Lower lobe of right lung (tissue), 2 donors: ENCODE measurements around the gene DYNLL2. TPM values are rescaled to one million over a fixed set of nuclear protein-coding genes. Genes with fewer than 3 reads are reported as not detected.
A peak's percentile ranks its signal among the peaks of the same experiment; 100 is the strongest.
"Not testable (repeated sequence)": the region's sequence is repeated elsewhere in the genome, so short reads cannot be mapped to it uniquely, and the experiment has no call there.

Source experiments
- ATAC-seq, 2 donors: fragments of 200-7000 bp; cut with Tn5 transposase; one replicate each; pipeline ENCODE4 v1.9.1; 2020 to 2022; ENCODE audit warnings: mild to moderate bottlenecking in 2 of 2, moderate library complexity in 2 of 2
- DNase-seq: peaks from one replicate; pipeline ENCODE4 v3.0.0-alpha.2; 2020
- H3K27ac ChIP-seq: fragments of 200-600 bp; one replicate; pipeline ENCODE4 v1.8.0; 2022
- H3K27me3 ChIP-seq: fragments of 200-600 bp; one replicate; pipeline ENCODE4 v1.8.0; 2022; ENCODE audit warnings: low read depth
- H3K36me3 ChIP-seq: fragments of 200-600 bp; one replicate; pipeline ENCODE4 v1.8.0; 2022; ENCODE audit warnings: mild to moderate bottlenecking
- H3K4me1 ChIP-seq: fragments of 200-600 bp; one replicate; pipeline ENCODE4 v1.8.0; 2022
- H3K4me3 ChIP-seq: fragments of 200-600 bp; one replicate; pipeline ENCODE4 v1.8.0; 2022; ENCODE audit warnings: mild to moderate bottlenecking
- H3K9me3 ChIP-seq: fragments of 200-600 bp; one replicate; pipeline ENCODE4 v1.8.0; 2022
- CTCF ChIP-seq: fragments of 200-600 bp; IDR thresholded peaks from one replicate; pipeline ENCODE4 v1.8.0; 2022; ENCODE audit warnings: antibody characterized with exemption, mild to moderate bottlenecking
- intact Hi-C: fragments of 100-400 bp; cut with DNase I; formaldehyde crosslinking; loops from one replicate; pipeline ENCODE4 v1.11.0; 2022
- long read RNA-seq: library from polyadenylated mRNA; unstranded; transcript quantifications from one replicate; pipeline ENCODE4 v2.0.0, GENCODE V29; 2021
- total RNA-seq: library from RNA; stranded (reverse); fragmentation: NEBNext Ultra II Directional; extraction: Animal tissue kit (Norgen Biotek cat#: 25700); gene quantifications from one replicate; pipeline ENCODE4 v1.2.1, GENCODE V29; 2021
- donor health status: DM: no; HTN: yes; CAD: no; lungs with severe emphysema.

Gene DYNLL2
- 33.8 TPM for total RNA-seq
- long read RNA-seq, full-length matches to known transcripts, result 1 of 23 reads
- long read RNA-seq, partial matches to known transcripts, result 2 of 23 reads
- long read RNA-seq, other reads (novel, unspliced or antisense), result 20 of 23 reads

GRCh38 chr17:58082870-58083490, at the start of gene DYNLL2:
TSS of gene DYNLL2 (plus strand) at chr17:58083419. CDS start at chr17:58087091, 3,672 bp downstream.
- peak; percentile 96 for DNase-seq

GRCh38 chr17:58039975-58040374, 43.2 kb upstream of the DYNLL2 start:
- Histone ChIP-seq H3K9me3 (no peaks in the 10 kb centered on the region), H3K36me3 (no peaks in the 10 kb centered on the region), H3K27ac (no peak overlapping the region), H3K4me1 (no peaks in the 10 kb centered on the region), H3K27me3 (peaks cover 5% of the 10 kb centered on the region), H3K4me3 (no peak overlapping the region)
- ATAC-seq, result no peak
- DNase-seq, result no peak
- TF ChIP-seq CTCF, result no peak
- intact Hi-C loops, result no loop called here

More at GRCh38 chr17:58082870-58083490, at the start of gene DYNLL2:
- no peaks in the 10 kb centered on the region for H3K27me3 ChIP-seq
- H3K4me3 ChIP-seq, result peak within 1 kb of the TSS; percentile 92
- peaks cover 38% of the 10 kb centered on the region for H3K4me1 ChIP-seq
- peak within 1 kb of the TSS; percentile 95 for H3K27ac ChIP-seq
- peak; percentile 94 to 95 for ATAC-seq
- intact Hi-C loops, result no loop called here
- no peaks in the 10 kb centered on the region for H3K9me3 ChIP-seq
- TF ChIP-seq CTCF, result no peak
- peaks cover 27% of the 10 kb centered on the region for H3K36me3 ChIP-seq

- Histone ChIP-seq H3K27ac (no peak overlapping the region), H3K4me3 (no peak overlapping the region), H3K4me1 (no peaks in the 10 kb centered on the region), H3K27me3 (peaks cover 5% of the 10 kb centered on the region), H3K36me3 (no peaks in the 10 kb centered on the region), H3K9me3 (no peaks in the 10 kb centered on the region)
- TF ChIP-seq CTCF, result no peak
- no peak for ATAC-seq
- intact Hi-C loops, result no loop called here
- DNase-seq, result no peak
Observed at GRCh38 chr17:58040386-58040785, 42.8 kb upstream of the DYNLL2 start.

- Histone ChIP-seq H3K4me1 (no peaks in the 10 kb centered on the region), H3K27ac (no peak overlapping the region), H3K4me3 (no peak overlapping the region), H3K9me3 (no peaks in the 10 kb centered on the region), H3K36me3 (no peaks in the 10 kb centered on the region), H3K27me3 (peaks cover 3% of the 10 kb centered on the region)
- ATAC-seq, result no peak
- DNase-seq, result no peak
- intact Hi-C loops, result no loop called here
- no peak for TF ChIP-seq CTCF
Observed at GRCh38 chr17:58041161-58041560, 42.1 kb upstream of the DYNLL2 start.

- no peaks in the 10 kb centered on the region for H3K36me3 ChIP-seq
- H3K27me3 ChIP-seq, result no peaks in the 10 kb centered on the region
- H3K27ac ChIP-seq, result no peak overlapping the region
- TF ChIP-seq CTCF, result no peak
- DNase-seq (no peak), ATAC-seq (no peak)
- intact Hi-C loops, result no loop called here
- no peaks in the 10 kb centered on the region for H3K9me3 ChIP-seq
- no peak overlapping the region for H3K4me3 ChIP-seq
- no peaks in the 10 kb centered on the region for H3K4me1 ChIP-seq
Observed at GRCh38 chr17:58043221-58044181, 39.7 kb upstream of the DYNLL2 start.

- H3K36me3 ChIP-seq, intact Hi-C loops, H3K27ac ChIP-seq: not testable (repeated sequence)
Observed at GRCh38 chr17:58044256-58044655, 39.0 kb upstream of the DYNLL2 start.

More at GRCh38 chr17:58044256-58044655, 39.0 kb upstream of the DYNLL2 start:
- not testable (repeated sequence) for DNase-seq, H3K27me3 ChIP-seq, ATAC-seq, H3K4me1 ChIP-seq, H3K9me3 ChIP-seq, H3K4me3 ChIP-seq
